Tibial artery (tissue), 4 donors: ENCODE data around the gene TSC2.
"Not testable (repeated sequence)": the region's sequence is repeated elsewhere in the genome, so short reads cannot be mapped to it uniquely, and the experiment has no call there.

Source experiments
- DNase-seq, 2 donors: peaks; one replicate each; pipeline ENCODE4 v3.0.0-alpha.2; 2019
- H3K27ac ChIP-seq, 2 donors: fragments of 200-600 bp; sonication (generic) in 1 of 2; 1 replicate in 1 of 2; 2 replicates in 1 of 2; pipeline ENCODE4 v1.5.1; 2018 to 2019; ENCODE audit warnings: mild to moderate bottlenecking in 1 of 2
- H3K27me3 ChIP-seq, 2 donors: fragments of 200-600 bp; sonication (generic) in 1 of 2; one replicate each; pipeline versions ENCODE4 v1.5.1 to v1.6.0; 2016 to 2019
- H3K36me3 ChIP-seq, 3 donors: fragments of 200-600 bp; sonication (generic) in 2 of 3; one replicate each; pipeline ENCODE4 v1.5.1; 2016 to 2019; ENCODE audit warnings: mild to moderate bottlenecking in 2 of 3
- H3K4me1 ChIP-seq, 4 donors: fragments of 200-600 bp; sonication (generic) in 2 of 4; 1 replicate in 3 of 4; 2 replicates in 1 of 4; pipeline ENCODE4 v1.5.1; 2016 to 2019
- H3K4me3 ChIP-seq, 2 donors: fragments of 200-600 bp; sonication (generic) in 1 of 2; 1 replicate in 1 of 2; 2 replicates in 1 of 2; pipeline ENCODE4 v1.5.1; 2018 to 2019; ENCODE audit warnings: mild to moderate bottlenecking in 2 of 2
- H3K9me3 ChIP-seq, 3 donors: fragments of 200-600 bp; sonication (generic) in 1 of 3; one replicate each; pipeline ENCODE4 v1.5.1; 2016 to 2019
- CTCF ChIP-seq, 2 experiments: fragments of 200-600 bp in 1 of 2; fragments of 450-650 bp in 1 of 2; IDR thresholded peaks; one replicate each; pipeline ENCODE4 v1.5.1; 2017 to 2019; ENCODE audit warnings: antibody characterized with exemption in 2 of 2, mild to moderate bottlenecking in 1 of 2, moderate library complexity in 1 of 2
- intact Hi-C: fragments of 100-400 bp; cut with DNase I; formaldehyde crosslinking; loops from one replicate; pipeline ENCODE4 v1.15.0; 2023; ENCODE audit warnings: low total_unique reads

Gene TSC2

GRCh38 chr16:2102471-2102870 is 54.7 kb downstream of the TSC2 start:
- Histone ChIP-seq H3K36me3 (peaks cover 76 to 92% (median 83%) of the 10 kb centered on the region in 3 donors), H3K4me3 (no peak overlapping the region), H3K27ac (no peak overlapping the region), H3K27me3 (no peaks in the 10 kb centered on the region), H3K4me1 (no peaks in the 10 kb centered on the region), H3K9me3 (no peaks in the 10 kb centered on the region)
- DNase-seq, result no peak
- TF ChIP-seq CTCF (IDR thresholded peaks at IDR 0.05), result no peak
- intact Hi-C loops, result no loop called here

GRCh38 chr16:2104464-2104863 is 56.7 kb downstream of the TSC2 start:
- DNase-seq, H3K27me3 ChIP-seq, intact Hi-C loops, H3K9me3 ChIP-seq, H3K4me3 ChIP-seq, H3K27ac ChIP-seq, H3K4me1 ChIP-seq: not testable (repeated sequence)
- peaks cover 81 to 96% (median 87%) of the 10 kb centered on the region in 3 donors for H3K36me3 ChIP-seq

GRCh38 chr16:2105291-2105690 is 57.5 kb downstream of the TSC2 start:
- H3K9me3 ChIP-seq, H3K4me1 ChIP-seq, H3K4me3 ChIP-seq, H3K27me3 ChIP-seq, H3K27ac ChIP-seq, DNase-seq, intact Hi-C loops: not testable (repeated sequence)
- peaks cover 78 to 96% (median 85%) of the 10 kb centered on the region in 3 donors for H3K36me3 ChIP-seq

GRCh38 chr16:2105769-2106168 is 58.0 kb downstream of the TSC2 start:
- DNase-seq, H3K27me3 ChIP-seq, intact Hi-C loops, H3K4me1 ChIP-seq, H3K9me3 ChIP-seq, H3K4me3 ChIP-seq, H3K27ac ChIP-seq: not testable (repeated sequence)
- peaks cover 78 to 96% (median 85%) of the 10 kb centered on the region in 3 donors for H3K36me3 ChIP-seq

- H3K4me3 ChIP-seq, intact Hi-C loops, H3K27ac ChIP-seq, H3K4me1 ChIP-seq, H3K27me3 ChIP-seq, DNase-seq, H3K9me3 ChIP-seq: not testable (repeated sequence)
- H3K36me3 ChIP-seq, result peaks cover 78 to 96% (median 85%) of the 10 kb centered on the region in 3 donors
These were observed 58.4 kb downstream of the TSC2 start for GRCh38 chr16:2106211-2106610.

- H3K27ac ChIP-seq, intact Hi-C loops, H3K4me3 ChIP-seq, H3K9me3 ChIP-seq, H3K27me3 ChIP-seq, DNase-seq, H3K4me1 ChIP-seq: not testable (repeated sequence)
- H3K36me3 ChIP-seq, result peaks cover 82 to 96% (median 86%) of the 10 kb centered on the region in 3 donors
These were observed 59.5 kb downstream of the TSC2 start for GRCh38 chr16:2107121-2107790.

- H3K9me3 ChIP-seq, DNase-seq, H3K4me1 ChIP-seq, H3K4me3 ChIP-seq, intact Hi-C loops, H3K27ac ChIP-seq, H3K27me3 ChIP-seq: not testable (repeated sequence)
- peaks cover 80 to 96% (median 86%) of the 10 kb centered on the region in 3 donors for H3K36me3 ChIP-seq
These were observed 60.0 kb downstream of the TSC2 start for GRCh38 chr16:2107791-2108125.

GRCh38 chr16:2108446-2109270 is 60.9 kb downstream of the TSC2 start:
- peaks cover 78 to 96% (median 85%) of the 10 kb centered on the region in 3 donors for H3K36me3 ChIP-seq
- H3K4me1 ChIP-seq, intact Hi-C loops: not testable (repeated sequence)

GRCh38 chr16:2109271-2109580 is 61.4 kb downstream of the TSC2 start:
- H3K9me3 ChIP-seq, DNase-seq, H3K27me3 ChIP-seq, H3K27ac ChIP-seq, H3K4me1 ChIP-seq, intact Hi-C loops, H3K4me3 ChIP-seq: not testable (repeated sequence)
- peaks cover 83 to 99% (median 89%) of the 10 kb centered on the region in 3 donors for H3K36me3 ChIP-seq

More at GRCh38 chr16:2108446-2109270, 60.9 kb downstream of the TSC2 start:
- H3K9me3 ChIP-seq, H3K27me3 ChIP-seq, H3K4me3 ChIP-seq, DNase-seq, H3K27ac ChIP-seq: not testable (repeated sequence)

- H3K4me3 ChIP-seq, H3K27ac ChIP-seq, H3K9me3 ChIP-seq, DNase-seq, H3K27me3 ChIP-seq, intact Hi-C loops, H3K4me1 ChIP-seq: not testable (repeated sequence)
- H3K36me3 ChIP-seq, result peaks cover 86 to 100% (median 94%) of the 10 kb centered on the region in 3 donors
These were observed 62.1 kb downstream of the TSC2 start for GRCh38 chr16:2109872-2110271.

- H3K4me3 ChIP-seq, H3K9me3 ChIP-seq, intact Hi-C loops, H3K27ac ChIP-seq, H3K27me3 ChIP-seq, DNase-seq, H3K4me1 ChIP-seq: not testable (repeated sequence)
- H3K36me3 ChIP-seq, result peaks cover 81 to 100% (median 93%) of the 10 kb centered on the region in 3 donors
These were observed 62.7 kb downstream of the TSC2 start for GRCh38 chr16:2110332-2111008.

- H3K36me3 ChIP-seq, result peaks cover 76 to 100% (median 93%) of the 10 kb centered on the region in 3 donors
- intact Hi-C loops, DNase-seq: not testable (repeated sequence)
These were observed 63.2 kb downstream of the TSC2 start for GRCh38 chr16:2111009-2111353.

More at GRCh38 chr16:2111009-2111353, 63.2 kb downstream of the TSC2 start:
- H3K9me3 ChIP-seq, H3K4me3 ChIP-seq, H3K27ac ChIP-seq, H3K27me3 ChIP-seq, H3K4me1 ChIP-seq: not testable (repeated sequence)
